K562 (cell line): ENCODE results near the gene HTT-AS. TPM values are rescaled to one million over a fixed set of nuclear protein-coding genes. Genes with fewer than 3 reads are reported as not detected.

Experiments used
- ARID2 ChIP-seq: fragments of 450-650 bp; IDR thresholded peaks from 2 replicates; pipeline ENCODE4 v1.6.1; 2017; ENCODE audit warnings: antibody characterized with exemption, mild to moderate bottlenecking
- ATF3 ChIP-seq, 2 experiments: fragments of 450-650 bp in 1 of 2; sonication (generic) in 1 of 2; formaldehyde crosslinking in 1 of 2; IDR thresholded peaks in 1 of 2; conservative IDR thresholded peaks in 1 of 2; 2 replicates each; pipeline versions ENCODE4 v1.6.1 to v1.8.1; 2016 to 2023; ENCODE audit warnings: mild to moderate bottlenecking in 2 of 2, moderate library complexity in 2 of 2, inconsistent platforms in 1 of 2, missing genetic modification reagents in 1 of 2
- ATF6 ChIP-seq: sonication (generic); formaldehyde crosslinking; IDR thresholded peaks from 2 replicates; pipeline ENCODE4 v1.4.0; 2020; ENCODE audit warnings: mild to moderate bottlenecking, missing genetic modification reagents
- ATF7 ChIP-seq: fragments of 450-650 bp; IDR thresholded peaks from 2 replicates; pipeline ENCODE4 v1.7.1; 2014; ENCODE audit warnings: mild to moderate bottlenecking, moderate library complexity
- CBFA2T2 ChIP-seq: fragments of 450-650 bp; conservative IDR thresholded peaks from 2 replicates; pipeline ENCODE4 v1.6.1; 2017; ENCODE audit warnings: mild to moderate bottlenecking
- CEBPG ChIP-seq, 3 experiments: fragments of 200-800 bp in 1 of 3; sonication (Bioruptor generic) in 1 of 3; sonication (generic) in 1 of 3; formaldehyde crosslinking in 1 of 3; IDR thresholded peaks in 2 of 3; conservative IDR thresholded peaks in 1 of 3; 2 replicates each; pipeline versions ENCODE4 v1.6.1 to v1.8.0; 2016 to 2022; ENCODE audit warnings: missing compliant biosample characterization in 2 of 3, missing genetic modification characterization in 2 of 3, mild to moderate bottlenecking in 1 of 3, missing genetic modification reagents in 1 of 3
- EWSR1 ChIP-seq: fragments of 450-650 bp; IDR thresholded peaks from 2 replicates; pipeline ENCODE4 v1.6.1; 2018; ENCODE audit warnings: borderline replicate concordance, mild to moderate bottlenecking, low read depth, moderate library complexity; ENCODE audit not compliant: partially characterized antibody
- HSF4 ChIP-seq: fragments of 250-450 bp; sonication (Bioruptor Pico); IDR thresholded peaks from 2 replicates; pipeline ENCODE4 v2.1.2; 2022; ENCODE audit warnings: mild to moderate bottlenecking, moderate library complexity, borderline replicate concordance
- KLF16 ChIP-seq: IDR thresholded peaks from 2 replicates; pipeline ENCODE4 v1.6.1; 2016; ENCODE audit warnings: antibody characterized with exemption
- RAD51 ChIP-seq: fragments of 450-650 bp; IDR thresholded peaks from 2 replicates; pipeline ENCODE4 v1.7.1; 2016; ENCODE audit warnings: low read depth, mild to moderate bottlenecking, borderline replicate concordance
- ZEB2 ChIP-seq: fragments of 450-650 bp; IDR thresholded peaks from 2 replicates; pipeline ENCODE4 v1.6.1; 2016
- ZNF24 ChIP-seq: fragments of 450-650 bp; IDR thresholded peaks from 2 replicates; pipeline ENCODE4 v1.6.1; 2016
- ZNF318 ChIP-seq, 2 experiments: fragments of 450-650 bp; IDR thresholded peaks; 2 replicates each; pipeline ENCODE4 v1.6.1; 2016; ENCODE audit warnings: mild to moderate bottlenecking in 2 of 2, borderline replicate concordance in 1 of 2, low read depth in 1 of 2, moderate library complexity in 1 of 2
- ZNF324 ChIP-seq: fragments of 250-450 bp; sonication (Bioruptor Pico); IDR thresholded peaks from 2 replicates; pipeline ENCODE4 v1.4.0; 2020; ENCODE audit warnings: mild to moderate bottlenecking
- polyA plus RNA-seq, 8 experiments: library from polyadenylated mRNA; depleted of rRNA in 4 of 8; stranded (reverse) in 5 of 8; unstranded in 3 of 8; fragments of >200 nt; fragmentation: Nextera tagmentation in 2 of 8; fragmentation: Illumina TruSeq in 1 of 8; extraction: Ambion mirVana in 2 of 8; extraction: Trizol in 1 of 8; gene quantifications; 2 replicates each; pipeline versions ENCODE4 v1.2.1 to v1.2.3, GENCODE V29; 2011 to 2014; ENCODE audit warnings: inconsistent platforms in 1 of 8, missing spikeins in 1 of 8
- total RNA-seq, 7 experiments: library from RNA; depleted of rRNA in 6 of 7; stranded (reverse); fragments of >200 nt in 6 of 7; fragmentation: Illumina TruSeq in 2 of 7; extraction: Trizol in 2 of 7; gene quantifications; 2 replicates each; pipeline versions ENCODE4 v1.2.1 to v1.2.3, GENCODE V29; 2011 to 2021; ENCODE audit warnings: low replicate concordance in 1 of 7
- TF ChIP-seq, protein P1 (sequence below): sonication (generic); formaldehyde crosslinking; IDR thresholded peaks from 2 replicates; pipeline ENCODE4 v1.9.0; 2022; ENCODE audit warnings: mild to moderate bottlenecking, missing genetic modification reagents

Gene HTT-AS
- total and polyA plus RNA-seq, 9 of the 15 experiments (the other 6 are each of a cell fraction or from before 2014, with no cell fraction given) = not detected

DNA sequence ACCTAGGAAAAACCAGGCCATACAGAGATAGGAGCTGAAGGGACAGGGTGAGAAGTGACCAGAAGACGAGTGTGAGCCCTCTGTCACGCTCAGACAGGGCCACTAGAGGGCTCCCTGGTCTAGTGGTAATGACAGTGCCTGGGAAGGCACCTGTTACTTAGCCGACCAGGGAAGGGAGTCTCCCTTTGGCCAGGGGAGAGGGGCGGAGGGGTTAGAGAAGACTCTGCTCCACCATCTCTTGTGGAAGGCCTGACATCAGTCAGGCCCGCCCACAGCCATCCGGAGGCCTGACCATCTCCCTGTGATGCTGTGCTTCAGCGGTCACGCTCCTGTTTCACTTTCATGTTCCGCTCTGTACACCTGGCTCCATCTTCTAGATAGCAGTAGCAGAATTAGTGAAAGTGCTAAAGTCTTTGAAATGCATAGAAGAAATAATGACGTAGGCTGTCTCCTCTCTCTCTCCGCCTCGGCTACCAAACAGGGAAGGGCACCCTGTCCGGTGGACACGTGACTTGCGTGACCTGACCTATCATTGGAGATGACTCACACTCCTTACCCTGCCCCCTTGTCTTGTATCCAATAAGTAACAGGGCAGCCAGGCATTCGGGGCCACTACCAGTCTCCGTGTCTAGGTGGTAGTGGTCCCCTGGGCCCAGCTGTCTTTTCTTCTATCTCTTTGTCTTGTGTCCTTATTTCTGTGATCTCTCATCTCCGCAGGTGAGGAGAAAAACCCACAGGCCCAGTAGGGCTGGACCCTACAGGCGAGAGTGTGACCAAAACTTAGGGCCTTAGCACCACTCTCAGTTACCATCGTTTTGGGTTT lies 26.7 kb downstream of the HTT-AS start (continued):
- no peak for TF ChIP-seq ZNF318 (IDR thresholded peaks at IDR 0.05; ENCODE audit: borderline replicate concordance in 1 of 2, low read depth in 1 of 2)
- no peak for TF ChIP-seq CEBPG (CRISPR knock-in tag; IDR thresholded peaks at IDR 0.05)
- no peak for TF ChIP-seq CEBPG (tag; conservative IDR thresholded peaks at IDR 0.05 in 1 of 2, IDR thresholded peaks at IDR 0.05 in 1 of 2)
- TF ChIP-seq RAD51 = peak; percentile 87
- TF ChIP-seq ZEB2 = 0 out of 2 replicates have a peak, but pooled peaks have one; percentile 20
- 0 out of 2 replicates have a peak, but pooled peaks have one; percentile 36 for TF ChIP-seq ATF7
- no peak for TF ChIP-seq ZNF324 (CRISPR knock-in tag)
- TF ChIP-seq ZNF24 = no peak
- no peak for TF ChIP-seq HSF4 (CRISPR knock-in tag)
- peak; percentile 76 for TF ChIP-seq ATF3 (IDR thresholded peaks at IDR 0.05)
- no peak for TF ChIP-seq ATF3 (CRISPR knock-in tag; conservative IDR thresholded peaks at IDR 0.05)
- TF ChIP-seq KLF16 = no peak
- TF ChIP-seq ATF6 = no peak
- TF ChIP-seq EWSR1 = no peak
- TF ChIP-seq, protein P1, sequence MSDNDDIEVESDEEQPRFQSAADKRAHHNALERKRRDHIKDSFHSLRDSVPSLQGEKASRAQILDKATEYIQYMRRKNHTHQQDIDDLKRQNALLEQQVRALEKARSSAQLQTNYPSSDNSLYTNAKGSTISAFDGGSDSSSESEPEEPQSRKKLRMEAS = 0 out of 2 replicates have a peak, but pooled peaks have one; percentile 16
- peak; percentile 36; the same call in 1 of the 2 replicates for TF ChIP-seq ARID2
- TF ChIP-seq CBFA2T2 = peak; percentile 57; the same call in 1 of the 2 replicates
